Calu3 (cell line): ENCODE measurements around the gene MSANTD4. TPM values are rescaled to one million over a fixed set of nuclear protein-coding genes. Genes with fewer than 3 reads are reported as not detected.

Source experiments
- BruUV-seq: library from RNA; stranded (reverse); fragments of 400-500 nt; replicated peaks from 2 replicates; lab custom pipeline; 2021; lab: Mats Ljungman, UMichigan
- CTCF ChIA-PET: fragments of 300-600 bp; sonication (Branson Sonifier 250); formaldehyde crosslinking; loops from one replicate; lab custom pipeline; 2022; ENCODE audit warnings: antibody characterized with exemption; lab: Charles Lee
- DNase-seq: peaks from one replicate; pipeline ENCODE4 v3.0.0; 2022
- H3K27ac Mint-ChIP-seq: one replicate; pipeline ENCODE4 v1.8.0; 2022; ENCODE audit warnings: mixed read lengths; ENCODE audit not compliant: unreplicated experiment
- H3K27me3 Mint-ChIP-seq: one replicate; pipeline ENCODE4 v1.8.0; 2022; ENCODE audit warnings: mixed read lengths; ENCODE audit not compliant: unreplicated experiment
- H3K36me3 Mint-ChIP-seq: one replicate; pipeline ENCODE4 v1.8.0; 2022; ENCODE audit warnings: mild to moderate bottlenecking, moderate library complexity, mixed read lengths; ENCODE audit not compliant: insufficient read depth, unreplicated experiment
- H3K4me1 Mint-ChIP-seq: one replicate; pipeline ENCODE4 v1.8.0; 2022; ENCODE audit warnings: mild to moderate bottlenecking, low read depth, mixed read lengths; ENCODE audit not compliant: unreplicated experiment
- H3K4me3 Mint-ChIP-seq: one replicate; pipeline ENCODE4 v1.8.0; 2022; ENCODE audit warnings: mild to moderate bottlenecking, low read depth, moderate library complexity, mixed read lengths; ENCODE audit not compliant: unreplicated experiment
- H3K9me3 Mint-ChIP-seq: one replicate; pipeline ENCODE4 v1.8.0; 2022; ENCODE audit warnings: low read depth, mixed read lengths; ENCODE audit not compliant: unreplicated experiment
- intact Hi-C: fragments of 100-400 bp; cut with micrococcal nuclease; formaldehyde crosslinking; loops from one replicate; pipeline ENCODE4 v1.10.0; 2022; ENCODE audit not compliant: unreplicated experiment
- total RNA-seq: library from RNA; stranded (reverse); gene quantifications from 2 replicates; pipeline ENCODE4 v1.2.3, GENCODE V29; 2022
- TF ChIP-seq, protein P1 (sequence below): fragments of 200-600 bp; IDR thresholded peaks from one replicate; pipeline ENCODE4 v1.8.0; 2022; ENCODE audit warnings: antibody characterized with exemption; ENCODE audit not compliant: unreplicated experiment

MSANTD4 gene
- total RNA-seq, 1 experiment from 2014 or later, result 15.5 TPM

DNA sequence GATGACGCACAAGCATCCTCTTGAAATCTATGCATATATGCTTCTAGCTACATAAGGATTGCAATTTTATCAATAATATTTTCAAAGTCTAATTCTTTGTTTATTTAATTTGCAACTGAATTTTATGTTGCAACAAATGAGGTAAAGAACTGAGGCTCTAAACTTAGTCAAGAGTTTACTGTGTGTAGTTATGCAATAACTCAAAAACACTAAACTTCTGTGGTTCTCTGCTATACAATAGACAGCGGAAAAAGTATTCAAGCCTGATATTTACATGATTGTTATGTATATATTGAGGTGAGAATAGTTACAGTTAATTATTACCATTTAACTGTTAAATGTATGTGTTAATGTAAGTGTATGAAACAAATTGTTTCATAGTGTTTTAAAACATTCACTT, 32.9 kb downstream of the MSANTD4 start:
- H3K27me3 Mint-ChIP-seq, result no peaks in the 10 kb centered on the region
- CTCF ChIA-PET, result no interaction called here
- no TSS peak for BruUV-seq
- no peak for DNase-seq
- no peak overlapping the region for H3K4me3 Mint-ChIP-seq
- TF ChIP-seq, protein P1, sequence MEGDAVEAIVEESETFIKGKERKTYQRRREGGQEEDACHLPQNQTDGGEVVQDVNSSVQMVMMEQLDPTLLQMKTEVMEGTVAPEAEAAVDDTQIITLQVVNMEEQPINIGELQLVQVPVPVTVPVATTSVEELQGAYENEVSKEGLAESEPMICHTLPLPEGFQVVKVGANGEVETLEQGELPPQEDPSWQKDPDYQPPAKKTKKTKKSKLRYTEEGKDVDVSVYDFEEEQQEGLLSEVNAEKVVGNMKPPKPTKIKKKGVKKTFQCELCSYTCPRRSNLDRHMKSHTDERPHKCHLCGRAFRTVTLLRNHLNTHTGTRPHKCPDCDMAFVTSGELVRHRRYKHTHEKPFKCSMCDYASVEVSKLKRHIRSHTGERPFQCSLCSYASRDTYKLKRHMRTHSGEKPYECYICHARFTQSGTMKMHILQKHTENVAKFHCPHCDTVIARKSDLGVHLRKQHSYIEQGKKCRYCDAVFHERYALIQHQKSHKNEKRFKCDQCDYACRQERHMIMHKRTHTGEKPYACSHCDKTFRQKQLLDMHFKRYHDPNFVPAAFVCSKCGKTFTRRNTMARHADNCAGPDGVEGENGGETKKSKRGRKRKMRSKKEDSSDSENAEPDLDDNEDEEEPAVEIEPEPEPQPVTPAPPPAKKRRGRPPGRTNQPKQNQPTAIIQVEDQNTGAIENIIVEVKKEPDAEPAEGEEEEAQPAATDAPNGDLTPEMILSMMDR, result no peak
- no peak overlapping the region for H3K27ac Mint-ChIP-seq
- intact Hi-C loops, result no loop called here
- no peaks in the 10 kb centered on the region for H3K36me3 Mint-ChIP-seq
- H3K4me1 Mint-ChIP-seq, result no peaks in the 10 kb centered on the region
- H3K9me3 Mint-ChIP-seq, result peaks cover 2% of the 10 kb centered on the region

DNA sequence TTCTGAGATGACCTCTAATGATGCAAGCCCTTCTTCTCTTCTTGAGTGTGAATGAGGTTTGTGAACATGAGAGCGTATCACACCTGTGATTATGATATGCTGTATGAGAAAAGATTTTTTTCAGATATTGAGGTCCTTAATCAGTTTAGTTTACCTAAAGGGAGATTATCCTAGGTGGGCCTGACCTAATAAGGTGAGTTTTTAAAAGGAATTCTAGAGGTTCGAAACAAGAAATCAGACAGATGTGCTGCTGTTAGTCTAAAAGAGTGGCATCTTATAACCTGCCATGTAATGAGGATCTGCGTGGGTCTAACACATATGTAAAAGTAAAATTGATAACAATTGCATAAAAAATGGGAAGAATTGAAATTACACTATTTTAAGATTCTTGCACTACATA, 33.8 kb downstream of the MSANTD4 start:
- Mint-ChIP-seq H3K4me3 (no peak overlapping the region), H3K27me3 (no peaks in the 10 kb centered on the region), H3K27ac (no peak overlapping the region), H3K36me3 (no peaks in the 10 kb centered on the region), H3K9me3 (no peaks in the 10 kb centered on the region), H3K4me1 (no peaks in the 10 kb centered on the region)
- intact Hi-C loops, result no loop called here
- no peak for DNase-seq
- TF ChIP-seq, protein P1, result no peak
- CTCF ChIA-PET, result no interaction called here
- BruUV-seq, result no TSS peak

DNA sequence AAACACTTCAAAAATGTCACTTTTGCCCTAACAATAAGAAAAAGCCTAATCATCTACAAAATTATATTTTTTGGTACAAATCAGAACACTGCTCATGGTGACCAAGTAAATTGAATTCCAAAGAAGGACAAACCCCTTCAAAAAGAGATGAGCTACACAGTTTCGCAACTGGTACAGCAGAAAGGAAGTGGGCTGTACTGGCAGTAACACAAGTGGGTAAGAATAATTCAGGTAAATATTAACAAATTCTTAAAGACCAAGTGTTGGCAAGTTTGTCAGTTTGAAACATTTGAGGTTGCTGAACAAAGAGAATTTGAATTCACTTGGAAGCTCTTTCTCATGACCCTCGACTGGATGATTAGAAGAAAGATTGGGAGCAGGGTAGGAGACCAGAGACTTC, 35.5 kb downstream of the MSANTD4 start:
- TF ChIP-seq, protein P1, result no peak
- H3K4me1 Mint-ChIP-seq, result no peaks in the 10 kb centered on the region
- H3K9me3 Mint-ChIP-seq, result no peaks in the 10 kb centered on the region
- BruUV-seq, result no TSS peak
- no peak overlapping the region for H3K27ac Mint-ChIP-seq
- DNase-seq, result no peak
- intact Hi-C loops, result no loop called here
- H3K27me3 Mint-ChIP-seq, result no peaks in the 10 kb centered on the region
- H3K36me3 Mint-ChIP-seq, result no peaks in the 10 kb centered on the region
- CTCF ChIA-PET, result no interaction called here
- H3K4me3 Mint-ChIP-seq, result no peak overlapping the region

DNA sequence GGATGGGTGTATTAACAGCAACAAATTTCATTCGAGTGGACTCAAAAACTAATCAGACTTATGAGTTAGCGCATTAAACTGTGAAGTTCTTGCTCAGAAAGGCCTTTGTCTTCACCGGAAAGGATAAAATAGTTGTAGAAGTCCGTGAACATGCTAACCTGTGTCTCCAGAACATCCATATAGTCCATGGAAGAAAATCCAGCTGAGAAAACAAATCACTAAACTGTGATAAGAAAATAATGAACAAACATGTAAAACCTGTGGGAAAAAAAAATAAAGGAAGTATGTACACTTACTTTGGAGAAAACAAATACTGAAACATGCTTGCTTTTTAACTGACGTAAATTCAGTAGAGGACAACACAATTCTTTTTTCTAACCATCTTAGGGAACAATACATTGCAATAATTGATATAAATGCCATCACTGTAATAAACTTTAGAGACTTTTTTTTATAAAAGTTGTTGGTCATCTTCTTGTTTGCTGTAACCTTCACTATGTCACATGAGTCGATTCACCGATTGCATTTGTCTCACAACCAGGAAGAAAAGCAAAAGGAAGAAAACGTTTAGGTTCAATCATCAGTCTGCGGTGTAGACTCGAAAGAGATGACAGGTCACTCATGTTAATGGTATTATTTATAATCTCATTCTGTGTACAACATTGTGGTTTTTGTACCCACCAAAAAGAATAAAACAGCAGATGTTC, 41.9 kb downstream of the MSANTD4 start:
- no peaks in the 10 kb centered on the region for H3K36me3 Mint-ChIP-seq
- H3K9me3 Mint-ChIP-seq, result no peaks in the 10 kb centered on the region
- no TSS peak for BruUV-seq
- TF ChIP-seq, protein P1, result no peak
- intact Hi-C loops, result no loop called here
- H3K4me3 Mint-ChIP-seq, result no peak overlapping the region
- H3K4me1 Mint-ChIP-seq, result no peaks in the 10 kb centered on the region
- no peaks in the 10 kb centered on the region for H3K27me3 Mint-ChIP-seq
- no peak for DNase-seq
- no peak overlapping the region for H3K27ac Mint-ChIP-seq
- CTCF ChIA-PET, result no interaction called here
